B cell (primary cell): Measurements from ENCODE around the gene LACTB. TPM values are rescaled to one million over a fixed set of nuclear protein-coding genes. Genes with fewer than 3 reads are reported as not detected.

Experiments
- ATAC-seq: fragments of 200-7000 bp; cut with Tn5 transposase; one replicate; pipeline ENCODE4 v1.10.0; 2021; ENCODE audit warnings: low read depth, mild to moderate bottlenecking, moderate number of reproducible peaks, moderate library complexity
- CTCF ChIA-PET: fragments of 350-600 bp; sonication (Branson Sonifier 250); formaldehyde crosslinking; loops from one replicate; lab custom pipeline; 2021; ENCODE audit warnings: antibody characterized with exemption, inconsistent platforms; lab: Charles Lee
- POLR2A ChIA-PET: fragments of 350-600 bp; sonication (Branson Sonifier 250); formaldehyde crosslinking; loops from one replicate; lab custom pipeline; 2021; ENCODE audit warnings: antibody characterized with exemption; lab: Charles Lee
- DNase-seq: peaks from one replicate; pipeline ENCODE4 v3.0.0; 2013
- H2AFZ ChIP-seq: 2 replicates; pipeline ENCODE4 v1.6.1; 2012; ENCODE audit warnings: mild to moderate bottlenecking, low read depth, low read length; ENCODE audit not compliant: insufficient read depth, poor library complexity, severe bottlenecking
- H3K27ac ChIP-seq, 2 donors: 1 replicate in 1 of 2; 2 replicates in 1 of 2; pipeline ENCODE4 v1.5.1; 2012 to 2013; ENCODE audit warnings: low read length in 2 of 2, mild to moderate bottlenecking in 2 of 2, moderate library complexity in 1 of 2
- H3K27me3 ChIP-seq, 4 experiments: fragments of 200-600 bp in 1 of 4; sonication (generic) in 1 of 4; replicated peaks in 1 of 4; 1 replicate in 2 of 4; 2 replicates in 2 of 4; pipeline versions ENCODE4 v1.6.1 to v1.7.0; 2013 to 2016; ENCODE audit warnings: low read length in 3 of 4, mild to moderate bottlenecking in 2 of 4, mixed read lengths in 1 of 4, moderate library complexity in 1 of 4; ENCODE audit not compliant: insufficient read depth in 4 of 4, control insufficient read depth in 3 of 4; ENCODE audit errors: control extremely low read depth in 1 of 4
- H3K36me3 ChIP-seq, 2 experiments: replicated peaks in 1 of 2; 1 replicate in 1 of 2; 2 replicates in 1 of 2; pipeline versions ENCODE4 v1.6.1 to v1.7.1; 2013; ENCODE audit warnings: low read length in 1 of 2; ENCODE audit not compliant: insufficient read depth in 2 of 2, control insufficient read depth in 1 of 2; ENCODE audit errors: control extremely low read depth in 1 of 2, extremely low read depth in 1 of 2
- H3K4me1 ChIP-seq, 2 donors: fragments of 200-600 bp in 1 of 2; sonication (generic) in 1 of 2; 1 replicate in 1 of 2; 2 replicates in 1 of 2; pipeline versions ENCODE4 v1.5.1 to v1.6.1; 2013 to 2017; ENCODE audit warnings: low read length in 2 of 2; ENCODE audit not compliant: control insufficient read depth in 2 of 2, insufficient read depth in 2 of 2
- H3K4me2 ChIP-seq: replicated peaks from 2 replicates; pipeline ENCODE3; 2012; ENCODE audit warnings: mild to moderate bottlenecking, low read depth, low read length; ENCODE audit not compliant: poor library complexity, severe bottlenecking
- H3K4me3 ChIP-seq, 5 experiments: fragments of 200-600 bp in 1 of 5; sonication (generic) in 1 of 5; 1 replicate in 3 of 5; 2 replicates in 2 of 5; pipeline versions ENCODE4 v1.5.1 to v1.7.0; 2011 to 2016; ENCODE audit warnings: low read length in 4 of 5, mild to moderate bottlenecking in 4 of 5, low read depth in 2 of 5, control low read depth in 1 of 5, moderate library complexity in 1 of 5; ENCODE audit not compliant: insufficient read depth in 1 of 5; ENCODE audit errors: control extremely low read depth in 1 of 5, extremely low read depth in 1 of 5
- H3K79me2 ChIP-seq: fragments of 200-600 bp; sonication (generic); one replicate; pipeline ENCODE4 v1.6.0; 2016; ENCODE audit warnings: low read length; ENCODE audit not compliant: control insufficient read depth, insufficient read depth
- H3K9ac ChIP-seq: fragments of 200-600 bp; sonication (generic); 2 replicates; pipeline ENCODE4 v1.6.1; 2017; ENCODE audit warnings: mild to moderate bottlenecking, low read length, moderate library complexity
- H3K9me3 ChIP-seq, 3 donors: one replicate each; pipeline versions ENCODE4 v1.6.1 to v1.7.1; 2013; ENCODE audit warnings: low read length in 2 of 3; ENCODE audit not compliant: control insufficient read depth in 2 of 3, insufficient read depth in 1 of 3; ENCODE audit errors: control extremely low read depth in 1 of 3
- H4K20me1 ChIP-seq: 2 replicates; pipeline ENCODE4 v1.6.0; 2012; ENCODE audit warnings: mild to moderate bottlenecking, low read length; ENCODE audit not compliant: insufficient read depth, control insufficient read depth, poor library complexity, severe bottlenecking
- H3K27ac Mint-ChIP-seq: one replicate; pipeline ENCODE4 v1.8.0; 2021; ENCODE audit warnings: mixed read lengths
- H3K27me3 Mint-ChIP-seq: one replicate; pipeline ENCODE4 v1.8.0; 2021; ENCODE audit warnings: mixed read lengths
- H3K4me1 Mint-ChIP-seq: one replicate; pipeline ENCODE4 v1.8.0; 2021; ENCODE audit warnings: mixed read lengths
- H3K4me3 Mint-ChIP-seq: one replicate; pipeline ENCODE4 v1.8.0; 2021; ENCODE audit warnings: mixed read lengths
- H3K9me3 Mint-ChIP-seq: one replicate; pipeline ENCODE4 v1.8.0; 2022; ENCODE audit warnings: mixed read lengths; ENCODE audit not compliant: insufficient read depth
- EZH2 ChIP-seq: IDR thresholded peaks from 2 replicates; pipeline ENCODE4 v1.6.1; 2012; ENCODE audit warnings: borderline replicate concordance, low read depth, mild to moderate bottlenecking, moderate library complexity, low read length; ENCODE audit not compliant: insufficient read depth, poor library complexity, severe bottlenecking
- WGBS: methylation state at CpG from one replicate; pipeline ENCODE4 v1.1.5; 2013; ENCODE audit warnings: missing lambda C conversion rate; ENCODE audit not compliant: insufficient coverage; 5-methylcytosine and 5-hydroxymethylcytosine counted together
- intact Hi-C: fragments of 100-400 bp; cut with micrococcal nuclease; formaldehyde crosslinking; loops from one replicate; pipeline ENCODE4 v1.10.0; 2022
- polyA plus RNA-seq: library from polyadenylated mRNA; depleted of rRNA; stranded (reverse); fragments of >200 nt; gene quantifications from 2 replicates; pipeline ENCODE4 v1.2.3, GENCODE V29; 2012
- total RNA-seq, 2 donors: library from RNA; stranded (reverse); fragments of 120-200 nt in 1 of 2; gene quantifications; 1 replicate in 1 of 2; 2 replicates in 1 of 2; pipeline versions ENCODE4 v1.2.3 to v1.2.4, GENCODE V29; 2013 to 2022
- TF ChIP-seq, protein P1 (sequence below): fragments of 200-600 bp; IDR thresholded peaks from one replicate; pipeline ENCODE4 v1.8.0; 2022; ENCODE audit warnings: antibody characterized with exemption, mild to moderate bottlenecking

The LACTB gene
- total and polyA plus RNA-seq, 2 donors (not counting 1 experiment from before 2014, with no cell fraction given) = 5.0 to 20.0 TPM

DNA sequence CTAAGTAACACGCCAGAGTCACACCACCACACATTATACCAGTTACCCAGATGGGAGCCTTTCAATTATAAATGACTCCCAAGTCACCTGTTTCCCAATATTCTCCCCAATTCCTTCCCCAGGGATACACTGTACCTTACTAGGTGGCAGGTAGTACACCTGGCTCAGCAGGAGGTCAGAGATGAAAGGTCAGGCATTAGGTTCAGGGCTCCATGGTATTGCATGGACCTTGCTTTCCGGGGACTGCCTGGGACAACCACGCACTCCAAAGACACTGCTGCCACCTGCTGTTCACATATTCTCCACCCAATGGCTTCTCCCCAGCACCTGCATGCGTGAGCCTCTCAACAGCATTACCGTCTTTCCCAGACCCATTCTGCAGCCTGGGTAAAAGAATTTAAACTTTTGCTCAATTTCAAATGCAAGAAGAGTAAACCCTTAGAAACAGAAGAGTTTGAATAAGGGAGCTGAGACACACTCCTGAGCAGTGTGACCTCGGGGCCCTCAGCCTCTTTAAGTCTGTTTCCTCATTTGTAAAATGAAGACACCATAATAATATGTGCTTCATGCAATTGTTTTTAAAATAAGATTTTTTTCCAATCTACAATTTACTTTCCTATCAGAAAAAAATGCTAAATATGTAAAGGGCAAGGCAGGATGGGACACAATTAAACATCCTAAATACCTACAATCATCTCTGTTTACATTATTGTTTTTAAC is 28.0 kb upstream of the LACTB start:
- Histone ChIP-seq H3K4me2 (no peak overlapping the region), H3K4me3 (no peak overlapping the region), H2AFZ (peak overlapping the region; percentile 35), H3K27me3 (no peaks in the 10 kb centered on the region), H4K20me1 (no peaks in the 10 kb centered on the region), H3K9me3 (no peaks in the 10 kb centered on the region), H3K4me1 (peaks cover 0 to 4% of the 10 kb centered on the region in 2 donors), H3K36me3 (no peaks in the 10 kb centered on the region), H3K79me2 (no peaks in the 10 kb centered on the region), H3K27ac (no peak overlapping the region), H3K9ac (no peak overlapping the region)
- DNase-seq (peak; percentile 72), ATAC-seq (peak; percentile 75)
- Mint-ChIP-seq H3K27me3 (no peaks in the 10 kb centered on the region), H3K4me1 (peaks cover 2% of the 10 kb centered on the region), H3K4me3 (no peak overlapping the region), H3K27ac (no peak overlapping the region), H3K9me3 (no peaks in the 10 kb centered on the region)
- TF ChIP-seq EZH2 = no peak
- TF ChIP-seq, protein P1, sequence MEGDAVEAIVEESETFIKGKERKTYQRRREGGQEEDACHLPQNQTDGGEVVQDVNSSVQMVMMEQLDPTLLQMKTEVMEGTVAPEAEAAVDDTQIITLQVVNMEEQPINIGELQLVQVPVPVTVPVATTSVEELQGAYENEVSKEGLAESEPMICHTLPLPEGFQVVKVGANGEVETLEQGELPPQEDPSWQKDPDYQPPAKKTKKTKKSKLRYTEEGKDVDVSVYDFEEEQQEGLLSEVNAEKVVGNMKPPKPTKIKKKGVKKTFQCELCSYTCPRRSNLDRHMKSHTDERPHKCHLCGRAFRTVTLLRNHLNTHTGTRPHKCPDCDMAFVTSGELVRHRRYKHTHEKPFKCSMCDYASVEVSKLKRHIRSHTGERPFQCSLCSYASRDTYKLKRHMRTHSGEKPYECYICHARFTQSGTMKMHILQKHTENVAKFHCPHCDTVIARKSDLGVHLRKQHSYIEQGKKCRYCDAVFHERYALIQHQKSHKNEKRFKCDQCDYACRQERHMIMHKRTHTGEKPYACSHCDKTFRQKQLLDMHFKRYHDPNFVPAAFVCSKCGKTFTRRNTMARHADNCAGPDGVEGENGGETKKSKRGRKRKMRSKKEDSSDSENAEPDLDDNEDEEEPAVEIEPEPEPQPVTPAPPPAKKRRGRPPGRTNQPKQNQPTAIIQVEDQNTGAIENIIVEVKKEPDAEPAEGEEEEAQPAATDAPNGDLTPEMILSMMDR = peak; percentile 79
- POLR2A ChIA-PET = no interaction called here
- intact Hi-C loops = loop anchor here (1.0 kb wide), 2 partner anchors 45 to 310 kb away; no protein-coding TSS in a partner anchor
- CTCF ChIA-PET = interaction anchor here (1.0 to 8.3 kb wide), 6 partner anchors 10 to 216 kb away, joined by 3 to 67 read pairs (median 4); no protein-coding TSS in a partner anchor
- 20% methylated on average over 3 of the region's 6 CpGs for WGBS

DNA sequence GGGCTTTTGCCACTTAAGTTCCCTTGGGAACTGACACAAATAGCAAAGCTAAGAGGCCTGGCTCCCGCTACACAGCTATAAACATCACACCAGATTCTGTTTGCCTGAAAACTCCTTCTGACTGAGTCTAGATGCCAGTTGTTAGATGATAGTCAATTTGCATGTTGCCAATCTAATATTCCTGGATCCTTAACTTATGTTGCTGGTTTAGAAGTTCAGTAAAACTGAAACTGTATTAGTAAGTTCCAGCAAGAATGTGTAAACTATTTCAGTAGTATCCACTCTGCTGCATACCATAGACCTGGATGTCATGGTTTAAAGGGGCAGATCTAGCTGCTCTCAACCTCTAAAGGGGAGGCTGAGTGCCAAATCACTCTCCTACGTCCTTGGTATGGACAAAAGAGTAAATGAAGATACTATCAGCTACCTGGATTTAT is 27.1 kb upstream of the LACTB start:
- WGBS = no CpG with 5 or more reads among the region's 2 CpGs
- Histone ChIP-seq H3K9ac (no peak overlapping the region), H3K27me3 (no peaks in the 10 kb centered on the region), H3K27ac (no peak overlapping the region), H3K79me2 (no peaks in the 10 kb centered on the region), H3K9me3 (no peaks in the 10 kb centered on the region), H3K4me3 (no peak overlapping the region), H3K4me1 (peaks cover 0 to 4% of the 10 kb centered on the region in 2 donors), H3K36me3 (no peaks in the 10 kb centered on the region), H3K4me2 (no peak overlapping the region), H2AFZ (no peak overlapping the region), H4K20me1 (no peaks in the 10 kb centered on the region)
- ChIA-PET POLR2A (no interaction called here), CTCF (interaction anchor here (1.0 to 8.3 kb wide), 8 partner anchors 9 to 248 kb away, joined by 3 to 67 read pairs (median 4); no protein-coding TSS in a partner anchor)
- Mint-ChIP-seq H3K27ac (no peak overlapping the region), H3K9me3 (no peaks in the 10 kb centered on the region), H3K4me1 (peaks cover 2% of the 10 kb centered on the region), H3K27me3 (no peaks in the 10 kb centered on the region), H3K4me3 (no peak overlapping the region)
- TF ChIP-seq, protein P1 = no peak
- no peak for TF ChIP-seq EZH2
- intact Hi-C loops = no loop called here
- ATAC-seq = no peak
- no peak for DNase-seq
